Cardiac muscle cell (in vitro differentiated cells and primary cell): ENCODE measurements around the gene ZNF232. TPM values are rescaled to one million over a fixed set of nuclear protein-coding genes. Genes with fewer than 3 reads are reported as not detected.
"Not testable (repeated sequence)": the region's sequence is repeated elsewhere in the genome, so short reads cannot be mapped to it uniquely, and the experiment has no call there.

Source experiments
- DNase-seq, 2 donors: peaks; one replicate each; pipeline versions ENCODE4 v3.0.0 to v3.0.0-alpha.2; 2010 to 2017; ENCODE audit warnings: low read depth in 1 of 2, low spot score in 1 of 2
- H3K27ac ChIP-seq: fragments of 200-600 bp; sonication (generic); 2 replicates; pipeline ENCODE4 v1.5.1; 2016
- H3K27me3 ChIP-seq: fragments of 200-600 bp; sonication (generic); 2 replicates; pipeline ENCODE4 v1.6.0; 2016; ENCODE audit warnings: control low read depth
- H3K36me3 ChIP-seq: fragments of 200-600 bp; sonication (generic); 2 replicates; pipeline ENCODE4 v1.5.1; 2016; ENCODE audit warnings: control low read depth
- H3K4me1 ChIP-seq: fragments of 200-600 bp; sonication (generic); 2 replicates; pipeline ENCODE4 v1.8.1; 2017; ENCODE audit warnings: low read depth, mild to moderate bottlenecking, mixed run types
- H3K4me3 ChIP-seq: fragments of 200-600 bp; sonication (generic); 2 replicates; pipeline ENCODE4 v1.5.1; 2016; ENCODE audit warnings: mild to moderate bottlenecking
- H3K9me3 ChIP-seq: fragments of 200-600 bp; sonication (generic); 2 replicates; pipeline ENCODE4 v1.5.1; 2017; ENCODE audit warnings: low read depth, mild to moderate bottlenecking, control low read depth
- polyA plus RNA-seq: library from polyadenylated mRNA; unstranded; fragments of >200 nt; fragmentation: Nextera tagmentation; extraction: Ambion mirVana; gene quantifications from 2 replicates; pipeline ENCODE4 v1.2.1, GENCODE V29; 2016
- total RNA-seq: library from RNA; depleted of rRNA; stranded (reverse); fragments of >200 nt; gene quantifications from 2 replicates; pipeline ENCODE4 v1.2.3, GENCODE V29; 2016
- TF ChIP-seq, protein P1 (sequence below): IDR thresholded peaks from 2 replicates; pipeline ENCODE4 v1.5.1; 2012; ENCODE audit warnings: low read depth, mild to moderate bottlenecking, low read length

Gene ZNF232
- total and polyA plus RNA-seq, 2 experiments from 2014 or later: 13.8 to 21.0 TPM

DNA sequence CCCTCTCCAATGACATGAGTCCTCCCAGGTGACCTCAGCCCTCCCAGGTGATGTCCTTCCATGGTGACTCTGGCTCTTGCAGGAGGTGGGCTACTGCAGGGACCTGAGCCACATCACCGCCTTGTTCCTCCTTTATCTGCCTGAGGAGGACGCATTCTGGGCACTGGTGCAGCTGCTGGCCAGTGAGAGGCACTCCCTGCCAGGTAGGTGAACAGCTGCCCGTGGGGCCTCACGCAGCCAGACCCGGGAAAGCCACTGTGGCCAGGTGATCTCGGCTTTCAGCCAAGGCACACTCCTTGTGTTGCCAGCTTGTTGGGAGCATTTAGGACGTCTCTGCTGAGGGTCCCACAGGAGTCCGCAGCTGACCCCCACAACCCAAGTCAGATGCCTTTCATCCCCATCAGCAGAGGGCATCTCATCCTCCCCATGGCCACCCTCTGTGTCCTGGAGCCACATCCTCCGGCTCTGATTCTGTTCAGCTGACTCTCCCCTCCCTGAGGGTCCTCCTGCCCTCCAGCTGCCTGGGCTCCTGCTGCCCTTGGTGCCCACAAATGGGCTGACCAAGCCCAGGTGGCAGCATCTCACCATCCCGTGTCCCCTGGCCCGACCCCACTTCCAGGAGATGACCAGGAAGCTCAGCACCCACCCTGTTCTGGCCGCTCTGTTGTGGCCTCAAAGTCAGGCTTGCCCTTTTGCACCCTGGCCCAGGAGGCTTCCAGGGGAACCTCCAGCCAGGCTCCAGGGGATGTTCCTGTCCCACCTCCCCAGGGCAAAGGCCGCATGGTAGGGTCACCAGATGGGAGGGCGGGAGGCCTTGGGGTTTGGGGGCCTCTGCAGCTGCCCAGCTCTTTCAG lies 24.3 kb upstream of the ZNF232 start:
- H3K27ac ChIP-seq: no peak overlapping the region
- H3K9me3 ChIP-seq: no peaks in the 10 kb centered on the region
- DNase-seq: no peak
- H3K27me3 ChIP-seq: no peaks in the 10 kb centered on the region
- TF ChIP-seq, protein P1, sequence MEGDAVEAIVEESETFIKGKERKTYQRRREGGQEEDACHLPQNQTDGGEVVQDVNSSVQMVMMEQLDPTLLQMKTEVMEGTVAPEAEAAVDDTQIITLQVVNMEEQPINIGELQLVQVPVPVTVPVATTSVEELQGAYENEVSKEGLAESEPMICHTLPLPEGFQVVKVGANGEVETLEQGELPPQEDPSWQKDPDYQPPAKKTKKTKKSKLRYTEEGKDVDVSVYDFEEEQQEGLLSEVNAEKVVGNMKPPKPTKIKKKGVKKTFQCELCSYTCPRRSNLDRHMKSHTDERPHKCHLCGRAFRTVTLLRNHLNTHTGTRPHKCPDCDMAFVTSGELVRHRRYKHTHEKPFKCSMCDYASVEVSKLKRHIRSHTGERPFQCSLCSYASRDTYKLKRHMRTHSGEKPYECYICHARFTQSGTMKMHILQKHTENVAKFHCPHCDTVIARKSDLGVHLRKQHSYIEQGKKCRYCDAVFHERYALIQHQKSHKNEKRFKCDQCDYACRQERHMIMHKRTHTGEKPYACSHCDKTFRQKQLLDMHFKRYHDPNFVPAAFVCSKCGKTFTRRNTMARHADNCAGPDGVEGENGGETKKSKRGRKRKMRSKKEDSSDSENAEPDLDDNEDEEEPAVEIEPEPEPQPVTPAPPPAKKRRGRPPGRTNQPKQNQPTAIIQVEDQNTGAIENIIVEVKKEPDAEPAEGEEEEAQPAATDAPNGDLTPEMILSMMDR: no peak
- no peaks in the 10 kb centered on the region for H3K36me3 ChIP-seq
- H3K4me3 ChIP-seq: no peak overlapping the region
- H3K4me1 ChIP-seq: no peaks in the 10 kb centered on the region

- H3K27me3 ChIP-seq, H3K4me1 ChIP-seq, DNase-seq: not testable (repeated sequence)
Measured at GRCh38 chr17:5135131-5135712, 23.5 kb upstream of the ZNF232 start.

GRCh38 chr17:5134571-5134970 lies 22.9 kb upstream of the ZNF232 start:
- not testable (repeated sequence) for H3K27me3 ChIP-seq, H3K4me3 ChIP-seq, H3K9me3 ChIP-seq, H3K36me3 ChIP-seq, DNase-seq, H3K27ac ChIP-seq, H3K4me1 ChIP-seq

More at GRCh38 chr17:5135131-5135712, 23.5 kb upstream of the ZNF232 start:
- H3K4me3 ChIP-seq, H3K27ac ChIP-seq, H3K9me3 ChIP-seq, H3K36me3 ChIP-seq: not testable (repeated sequence)

DNA sequence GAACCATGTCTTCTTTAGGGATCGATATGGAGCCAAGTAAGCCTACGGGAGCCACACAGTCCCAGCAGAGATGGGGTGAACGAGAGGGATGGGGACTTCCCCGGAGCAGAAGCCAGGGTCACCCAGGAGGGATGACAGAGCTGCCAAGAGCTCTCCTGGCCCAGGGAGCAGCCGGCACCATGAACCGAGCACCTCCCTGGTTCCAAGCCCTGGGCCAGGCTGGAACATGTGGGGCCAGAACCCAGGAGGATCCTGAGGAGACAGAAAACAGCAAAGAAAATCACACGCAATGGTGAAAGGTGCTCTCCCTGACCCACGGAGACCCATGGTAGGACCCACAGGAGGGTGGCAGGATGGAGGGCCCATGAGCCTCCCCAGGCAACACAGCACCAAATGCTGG lies 22.3 kb upstream of the ZNF232 start:
- H3K4me3 ChIP-seq, H3K27me3 ChIP-seq, H3K4me1 ChIP-seq, H3K27ac ChIP-seq, H3K9me3 ChIP-seq, DNase-seq, H3K36me3 ChIP-seq: not testable (repeated sequence)

GRCh38 chr17:5133311-5133710 lies 21.6 kb upstream of the ZNF232 start:
- Histone ChIP-seq H3K27me3 (no peaks in the 10 kb centered on the region), H3K4me1 (no peaks in the 10 kb centered on the region), H3K9me3 (no peaks in the 10 kb centered on the region), H3K36me3 (no peaks in the 10 kb centered on the region), H3K27ac (no peak overlapping the region), H3K4me3 (no peak overlapping the region)
- DNase-seq: no peak
- TF ChIP-seq, protein P1: no peak

DNA sequence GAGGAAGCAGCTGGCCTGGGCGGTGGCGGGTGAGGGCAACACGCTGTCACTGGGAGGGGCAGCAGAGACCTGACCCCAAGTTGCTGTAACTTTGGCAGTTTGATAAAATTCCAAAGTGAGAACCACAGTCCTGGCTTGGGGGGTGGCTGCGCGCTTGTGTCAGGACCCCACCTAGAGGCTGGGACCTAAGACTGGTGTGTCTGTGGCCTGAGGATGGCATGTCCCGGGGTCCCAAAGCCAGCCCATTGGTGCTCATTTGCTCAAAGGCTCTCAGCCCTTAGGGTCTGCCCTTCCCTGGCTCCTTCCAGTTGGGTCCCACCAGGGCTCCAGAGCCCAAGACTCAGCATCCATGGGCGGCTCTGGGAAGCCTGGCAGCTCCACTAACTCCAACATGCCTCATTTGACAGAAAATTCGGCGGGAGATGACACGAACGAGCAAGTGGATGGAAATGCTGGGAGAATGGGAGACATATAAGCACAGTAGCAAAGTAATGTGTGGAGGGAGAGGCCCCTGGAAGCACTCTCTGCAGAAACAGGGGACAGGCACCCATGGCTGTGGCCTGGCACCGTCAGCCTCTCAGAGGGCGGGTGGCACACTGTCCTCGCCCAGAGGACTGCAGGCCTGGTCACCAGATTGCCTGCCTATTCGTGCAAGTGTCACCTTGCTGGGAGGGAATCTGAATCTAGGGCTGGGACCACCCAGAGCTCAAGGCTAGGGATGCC lies 21.0 kb upstream of the ZNF232 start:
- not testable (repeated sequence) for H3K27ac ChIP-seq, H3K4me3 ChIP-seq, H3K4me1 ChIP-seq, DNase-seq, H3K9me3 ChIP-seq, H3K36me3 ChIP-seq, H3K27me3 ChIP-seq

DNA sequence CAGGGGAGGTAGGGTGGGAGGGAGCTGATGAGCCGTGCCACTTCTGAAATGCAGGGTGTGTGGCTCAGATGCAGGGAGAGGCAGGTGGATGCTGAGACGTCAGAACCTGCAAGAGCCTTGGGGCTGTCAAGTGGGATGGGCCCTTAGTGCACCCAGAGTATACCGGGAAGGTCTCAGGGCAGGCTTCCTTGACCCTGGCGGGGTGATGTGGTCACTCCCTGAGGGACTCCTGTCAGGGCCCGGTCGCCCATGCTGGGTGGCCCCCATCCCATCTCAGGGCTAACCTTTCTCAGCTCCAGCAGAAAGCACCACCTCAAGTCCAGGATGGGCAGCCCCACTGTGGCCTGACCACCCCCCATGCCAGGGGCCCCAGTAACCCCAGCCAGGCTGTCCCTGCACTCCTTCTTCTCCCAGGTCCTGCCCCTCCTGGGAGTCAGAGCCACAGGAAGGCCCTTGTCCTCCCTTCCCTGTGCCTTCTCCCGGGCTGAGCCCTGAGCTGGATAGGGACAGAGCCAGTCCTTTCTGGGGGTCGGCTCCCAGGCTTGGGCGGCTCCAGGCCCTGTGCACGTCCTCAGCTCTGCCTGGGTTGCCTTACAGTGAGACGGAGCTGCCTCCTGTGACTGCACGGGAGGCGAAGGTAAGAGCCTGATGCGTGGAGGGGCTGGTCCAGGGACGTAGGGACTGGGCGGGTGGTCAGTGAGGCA lies 20.3 kb upstream of the ZNF232 start:
- H3K4me3 ChIP-seq, H3K27me3 ChIP-seq, H3K4me1 ChIP-seq, DNase-seq, H3K27ac ChIP-seq, H3K36me3 ChIP-seq, H3K9me3 ChIP-seq: not testable (repeated sequence)
